ENCODE results near the gene OR2L5. TPM values are rescaled to one million over a fixed set of nuclear protein-coding genes. Genes with fewer than 3 reads are reported as not detected.

OR2L5 gene
- total and polyA plus RNA-seq, 7 donors = not detected

DNA sequence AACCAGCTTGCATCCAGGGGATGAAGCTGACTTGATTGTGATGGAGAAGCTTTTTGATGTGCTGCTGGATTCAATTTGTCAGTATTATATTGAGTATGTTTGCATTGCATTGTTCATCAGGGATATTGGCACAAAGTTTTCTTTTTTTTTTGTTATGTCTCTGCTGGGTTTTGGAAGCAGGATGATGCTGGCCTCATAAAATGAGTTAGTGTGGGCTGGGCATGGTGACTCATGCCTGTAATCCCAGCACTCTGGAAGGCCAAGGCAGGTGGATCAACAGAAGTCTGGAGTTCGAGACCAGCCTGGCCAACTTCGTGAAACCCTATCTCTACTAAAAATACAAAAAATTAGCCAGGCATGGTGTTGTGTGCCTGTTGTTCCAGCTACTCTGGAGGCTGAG, 41.8 kb downstream of the OR2L5 start:
- TF ChIP-seq, protein P1, sequence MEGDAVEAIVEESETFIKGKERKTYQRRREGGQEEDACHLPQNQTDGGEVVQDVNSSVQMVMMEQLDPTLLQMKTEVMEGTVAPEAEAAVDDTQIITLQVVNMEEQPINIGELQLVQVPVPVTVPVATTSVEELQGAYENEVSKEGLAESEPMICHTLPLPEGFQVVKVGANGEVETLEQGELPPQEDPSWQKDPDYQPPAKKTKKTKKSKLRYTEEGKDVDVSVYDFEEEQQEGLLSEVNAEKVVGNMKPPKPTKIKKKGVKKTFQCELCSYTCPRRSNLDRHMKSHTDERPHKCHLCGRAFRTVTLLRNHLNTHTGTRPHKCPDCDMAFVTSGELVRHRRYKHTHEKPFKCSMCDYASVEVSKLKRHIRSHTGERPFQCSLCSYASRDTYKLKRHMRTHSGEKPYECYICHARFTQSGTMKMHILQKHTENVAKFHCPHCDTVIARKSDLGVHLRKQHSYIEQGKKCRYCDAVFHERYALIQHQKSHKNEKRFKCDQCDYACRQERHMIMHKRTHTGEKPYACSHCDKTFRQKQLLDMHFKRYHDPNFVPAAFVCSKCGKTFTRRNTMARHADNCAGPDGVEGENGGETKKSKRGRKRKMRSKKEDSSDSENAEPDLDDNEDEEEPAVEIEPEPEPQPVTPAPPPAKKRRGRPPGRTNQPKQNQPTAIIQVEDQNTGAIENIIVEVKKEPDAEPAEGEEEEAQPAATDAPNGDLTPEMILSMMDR (IDR thresholded peaks at IDR 0.05) = no peak
- no peak overlapping the region for H3K4me3 ChIP-seq
- H3K9me3 ChIP-seq = peaks cover 3% of the 10 kb centered on the region
- ATAC-seq = no peak
- H3K27me3 ChIP-seq (ENCODE audit: insufficient read depth in 3 of 3, low read length in 2 of 3) = no peaks in the 10 kb centered on the region
- no peak overlapping the region for H3K27ac ChIP-seq
- H3K4me1 ChIP-seq = no peaks in the 10 kb centered on the region
- no peak for DNase-seq
- WGBS, 3 donors = 56 to 64% (median 58%) methylated on average over 2 of the region's 2 CpGs
- H3K36me3 ChIP-seq (ENCODE audit: insufficient read depth in 1 of 2, low read depth in 1 of 2) = no peaks in the 10 kb centered on the region
- intact Hi-C loops (cut with DNase I) = no loop called here

- DNase-seq = no peak
- Histone ChIP-seq H3K36me3 (ENCODE audit: insufficient read depth in 1 of 2, low read depth in 1 of 2) (no peaks in the 10 kb centered on the region), H3K4me3 (no peak overlapping the region), H3K9me3 (no peaks in the 10 kb centered on the region), H3K27me3 (ENCODE audit: insufficient read depth in 3 of 3, low read length in 2 of 3) (no peaks in the 10 kb centered on the region), H3K4me1 (no peaks in the 10 kb centered on the region), H3K27ac (no peak overlapping the region)
- intact Hi-C loops (cut with DNase I) = no loop called here
- TF ChIP-seq, protein P1 (IDR thresholded peaks at IDR 0.05) = no peak
- ATAC-seq = no peak
- 68 to 71% (median 70%) methylated on average over 2 of the region's 2 CpGs for WGBS, 3 donors
Observed at GRCh38 chr1:248065071-248065470, 51.6 kb downstream of the OR2L5 start.

DNA sequence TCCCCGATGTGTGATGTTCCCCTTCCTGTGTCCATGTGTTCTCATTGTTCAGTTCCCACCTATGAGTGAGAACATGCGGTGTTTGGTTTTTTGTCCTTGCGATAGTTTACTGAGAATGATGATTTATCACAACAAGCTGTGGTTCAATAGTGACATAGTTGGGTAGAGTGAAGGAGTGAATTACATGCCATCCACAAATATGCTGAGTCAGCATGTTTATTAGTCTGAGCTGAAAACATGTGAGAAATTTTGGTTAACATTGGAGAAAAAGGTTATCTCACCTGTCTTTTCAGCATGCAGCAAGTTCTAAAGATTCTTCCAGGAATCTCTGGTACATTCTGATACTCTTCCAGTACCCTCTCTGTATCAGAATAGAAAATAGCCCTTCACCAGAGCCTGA, 52.1 kb downstream of the OR2L5 start:
- ATAC-seq (no peak), DNase-seq (no peak)
- Histone ChIP-seq H3K27ac (no peak overlapping the region), H3K9me3 (no peaks in the 10 kb centered on the region), H3K27me3 (ENCODE audit: insufficient read depth in 3 of 3, low read length in 2 of 3) (no peaks in the 10 kb centered on the region), H3K36me3 (ENCODE audit: insufficient read depth in 1 of 2, low read depth in 1 of 2) (no peaks in the 10 kb centered on the region), H3K4me1 (no peaks in the 10 kb centered on the region), H3K4me3 (no peak overlapping the region)
- intact Hi-C loops (cut with DNase I) = no loop called here
- TF ChIP-seq, protein P1 (IDR thresholded peaks at IDR 0.05) = no peak
- WGBS, 3 donors = 93 to 100% (median 100%) methylated on average over 2 to 3 of the region's 3 CpGs

Other genes with a start within 250 kb of the OR2L5 start
- gene OR14A16, start 189.5 kb upstream of the OR2L5 start, total RNA-seq = not detected
- not detected for gene OR14A16, start 189.5 kb upstream of the OR2L5 start, polyA plus RNA-seq
- not detected for gene OR11L1, start 171.8 kb upstream of the OR2L5 start, total RNA-seq
- gene OR11L1, start 171.8 kb upstream of the OR2L5 start, polyA plus RNA-seq = not detected
- 1 to 10 TPM in 1 of 4 donors, under 1 TPM in 3; 0.06 to 2.4 (median 0.46) TPM for gene TRIM58, start 156.5 kb upstream of the OR2L5 start, total RNA-seq
- under 1 TPM in 2 of 3 donors, not detected in 1; 0.04 to 0.08 TPM for gene TRIM58, start 156.5 kb upstream of the OR2L5 start, polyA plus RNA-seq
- under 1 TPM in 2 of 4 donors, not detected in 2; 0.24 to 0.57 TPM for gene OR2W3, start 118.1 kb upstream of the OR2L5 start, total RNA-seq
- gene OR2W3, start 118.1 kb upstream of the OR2L5 start, polyA plus RNA-seq = under 1 TPM in 1 of 3 donors, not detected in 2; 0.07 TPM
- not detected for gene OR2T8, start 93.4 kb upstream of the OR2L5 start, total RNA-seq
- not detected for gene OR2T8, start 93.4 kb upstream of the OR2L5 start, polyA plus RNA-seq
- gene OR2AJ1, start 88.8 kb upstream of the OR2L5 start, total RNA-seq = not detected
- gene OR2AJ1, start 88.8 kb upstream of the OR2L5 start, polyA plus RNA-seq = not detected
- not detected for gene OR2L8, start 64.8 kb upstream of the OR2L5 start, total RNA-seq
- not detected for gene OR2L8, start 64.8 kb upstream of the OR2L5 start, polyA plus RNA-seq
- not detected for gene OR2AK2, start 48.4 kb upstream of the OR2L5 start, total RNA-seq
- gene OR2AK2, start 48.4 kb upstream of the OR2L5 start, polyA plus RNA-seq = not detected
- not detected for gene OR2L2, start 16.4 kb downstream of the OR2L5 start, total RNA-seq
- not detected for gene OR2L2, start 16.4 kb downstream of the OR2L5 start, polyA plus RNA-seq
- gene OR2L3, start 33.2 kb downstream of the OR2L5 start, total RNA-seq = not detected
- not detected for gene OR2L3, start 33.2 kb downstream of the OR2L5 start, polyA plus RNA-seq
- not detected for gene OR2L13, start 81.5 kb downstream of the OR2L5 start, total RNA-seq
- gene OR2L13, start 81.5 kb downstream of the OR2L5 start, polyA plus RNA-seq = not detected
- gene OR2M5, start 131.5 kb downstream of the OR2L5 start, total RNA-seq = not detected
- gene OR2M5, start 131.5 kb downstream of the OR2L5 start, polyA plus RNA-seq = not detected
- not detected for gene OR2M2, start 161.2 kb downstream of the OR2L5 start, total RNA-seq
- gene OR2M2, start 161.2 kb downstream of the OR2L5 start, polyA plus RNA-seq = not detected
- gene OR2M3, start 183.6 kb downstream of the OR2L5 start, total RNA-seq = not detected
- gene OR2M3, start 183.6 kb downstream of the OR2L5 start, polyA plus RNA-seq = not detected
- not detected for gene OR2M4, start 217.8 kb downstream of the OR2L5 start, total RNA-seq
- gene OR2M4, start 217.8 kb downstream of the OR2L5 start, polyA plus RNA-seq = not detected